GM12872 (cell line): ENCODE measurements around the gene CCDC77.

ENCODE experiments used
- CTCF ChIP-seq: IDR thresholded peaks from 3 replicates; pipeline ENCODE4 v1.5.1; 2011; ENCODE audit warnings: low read depth, mild to moderate bottlenecking, low read length, moderate library complexity; ENCODE audit not compliant: insufficient read depth

Gene CCDC77

GRCh38 chr12:388541-389141 lies 12.8 kb upstream of the CCDC77 start:
- no peak for TF ChIP-seq CTCF

GRCh38 chr12:389142-390096 lies 12.0 kb upstream of the CCDC77 start, which contains the start of gene KDM5A:
Gene KDM5A (minus strand): TSS chr12:389320. CDS start chr12:389091, 229 bp downstream.
- TF ChIP-seq CTCF, result no peak

DNA sequence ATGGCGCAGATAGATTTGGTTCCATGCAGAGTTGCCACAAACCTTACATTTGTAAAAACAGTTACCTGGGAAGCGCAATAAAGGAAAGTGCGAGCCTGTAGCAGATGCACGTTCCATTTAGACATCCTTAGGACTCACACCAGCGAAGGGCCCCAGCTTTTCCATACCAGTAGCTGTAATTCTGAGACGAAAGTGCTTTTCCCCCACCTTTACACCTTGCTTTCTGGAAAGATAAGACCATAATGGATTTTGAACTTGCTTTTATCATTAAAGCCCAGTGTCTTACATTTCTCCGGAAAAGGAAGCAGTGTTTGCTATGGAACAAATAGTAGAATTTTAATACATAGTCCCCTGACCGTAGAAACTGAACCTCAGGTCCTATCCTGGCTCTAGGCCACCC lies 616 bp upstream of the CCDC77 start:
- no peak for TF ChIP-seq CTCF

DNA sequence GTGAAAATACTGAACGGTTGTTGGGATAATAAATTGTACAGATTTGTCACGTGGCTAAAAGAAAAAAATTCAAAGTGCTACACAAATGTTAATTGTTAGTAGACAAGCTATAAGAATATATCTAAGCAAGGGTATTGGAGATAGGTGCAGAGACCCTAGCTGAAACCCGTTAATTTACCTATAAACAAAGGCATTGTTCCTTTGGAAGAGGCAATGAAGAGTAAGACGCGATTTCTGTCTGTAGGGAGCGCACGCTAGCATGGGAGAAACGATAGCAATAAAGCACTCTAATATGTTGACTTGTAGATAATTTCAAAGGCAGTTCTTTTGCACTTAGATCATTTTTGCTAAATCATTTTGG lies 565 bp downstream of the CCDC77 start:
- no peak; the same call in 2 of the 3 replicates for TF ChIP-seq CTCF

- TF ChIP-seq CTCF, result no peak
Measured at GRCh38 chr12:414859-415258, 13.4 kb downstream of the CCDC77 start.

DNA sequence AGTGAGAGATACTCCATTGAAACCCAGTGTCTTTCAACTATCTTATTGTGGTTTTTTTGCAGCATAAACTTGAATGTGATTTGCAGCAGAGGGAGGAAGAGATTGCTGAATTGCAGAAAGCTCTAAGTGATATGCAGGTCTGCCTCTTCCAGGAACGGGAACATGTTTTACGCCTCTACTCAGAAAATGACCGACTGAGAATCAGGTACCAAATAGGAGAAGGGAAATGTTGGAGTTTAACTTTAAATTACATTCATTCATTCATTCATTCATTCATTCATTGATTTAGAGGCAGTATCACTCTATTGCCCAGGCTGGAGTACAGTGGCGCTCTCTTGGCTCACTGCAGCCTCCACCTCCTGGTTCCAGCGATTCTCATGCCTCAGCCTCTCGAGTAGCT lies 17.0 kb downstream of the CCDC77 start:
- TF ChIP-seq CTCF, result no peak

DNA sequence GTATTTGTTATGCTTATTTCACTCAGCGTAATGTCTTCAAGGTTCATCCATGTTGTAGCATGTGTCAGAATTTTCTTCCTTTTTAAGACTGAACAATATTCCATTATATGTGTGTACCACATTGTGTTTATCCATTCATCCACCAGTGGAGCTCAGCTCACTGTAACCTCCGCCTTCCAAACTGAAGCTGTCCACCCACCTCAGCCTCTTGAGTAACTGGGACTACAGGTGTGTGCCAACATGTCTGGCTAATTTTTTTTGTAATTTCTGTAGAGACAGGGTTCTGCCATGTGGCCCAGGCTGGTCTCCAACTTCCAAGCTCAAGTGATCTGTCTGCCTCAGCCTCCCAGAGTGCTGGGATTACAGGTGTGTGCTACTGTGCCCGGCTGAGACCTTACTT lies 21.1 kb downstream of the CCDC77 start:
- no peak for TF ChIP-seq CTCF
